K562 (cell line): ENCODE data around the gene SH3BGR.

ENCODE experiments used
- ARID3B ChIP-seq: fragments of 250-450 bp; sonication (Bioruptor Pico); IDR thresholded peaks from 2 replicates; pipeline ENCODE4 v1.4.0; 2020; ENCODE audit warnings: borderline replicate concordance
- NFYB ChIP-seq: IDR thresholded peaks from 2 replicates; pipeline ENCODE4 v1.6.1; 2011; ENCODE audit warnings: mild to moderate bottlenecking, moderate library complexity; ENCODE audit not compliant: insufficient read length; ENCODE audit errors: extremely low read depth
- SMC3 ChIP-seq: conservative IDR thresholded peaks from 2 replicates; pipeline ENCODE4 v1.6.1; 2011; ENCODE audit warnings: low read depth, low read length, improper control_type of control experiment; ENCODE audit not compliant: insufficient read depth
- TF ChIP-seq, protein P1 (sequence below), 2 experiments: fragments of 450-650 bp; formaldehyde crosslinking in 1 of 2; IDR thresholded peaks; 2 replicates each; pipeline versions ENCODE4 v1.4.0 to v1.6.1; 2014 to 2020; ENCODE audit warnings: mild to moderate bottlenecking in 2 of 2, borderline replicate concordance in 1 of 2, low read depth in 1 of 2
- TF ChIP-seq, protein P2 (sequence below), 3 experiments: IDR thresholded peaks in 2 of 3; conservative IDR thresholded peaks in 1 of 3; 2 replicates each; pipeline ENCODE4 v1.5.1; 2011 to 2012; ENCODE audit warnings: low read length in 3 of 3, mild to moderate bottlenecking in 3 of 3, control low read depth in 2 of 3, improper control_type of control experiment in 1 of 3, inconsistent platforms in 1 of 3, low read depth in 1 of 3, mixed read lengths in 1 of 3, moderate library complexity in 1 of 3; ENCODE audit not compliant: insufficient read depth in 2 of 3

DNA sequence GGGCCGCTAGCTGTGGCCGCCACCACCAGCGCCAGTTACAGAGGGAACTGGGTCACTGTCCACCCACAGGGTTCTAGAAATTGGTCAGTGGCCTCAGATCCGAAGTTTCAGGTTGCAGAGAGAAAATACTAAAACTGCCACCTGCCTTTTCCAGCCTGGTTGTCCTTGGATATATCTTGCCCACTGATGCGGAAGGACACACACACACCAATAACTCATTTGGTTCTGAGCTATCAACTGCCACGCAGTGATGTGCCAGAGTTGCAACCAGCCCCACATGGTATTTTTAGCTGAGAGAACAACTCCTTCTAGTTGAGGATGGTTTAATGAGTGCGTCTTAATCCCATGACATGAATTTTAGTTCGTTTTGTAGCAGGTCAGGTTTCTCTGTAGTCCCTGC lies 68.1 kb downstream of the SH3BGR start:
- TF ChIP-seq SMC3 (no peak), ARID3B (CRISPR knock-in tag) (no peak), NFYB (no peak)
- TF ChIP-seq, protein P1, sequence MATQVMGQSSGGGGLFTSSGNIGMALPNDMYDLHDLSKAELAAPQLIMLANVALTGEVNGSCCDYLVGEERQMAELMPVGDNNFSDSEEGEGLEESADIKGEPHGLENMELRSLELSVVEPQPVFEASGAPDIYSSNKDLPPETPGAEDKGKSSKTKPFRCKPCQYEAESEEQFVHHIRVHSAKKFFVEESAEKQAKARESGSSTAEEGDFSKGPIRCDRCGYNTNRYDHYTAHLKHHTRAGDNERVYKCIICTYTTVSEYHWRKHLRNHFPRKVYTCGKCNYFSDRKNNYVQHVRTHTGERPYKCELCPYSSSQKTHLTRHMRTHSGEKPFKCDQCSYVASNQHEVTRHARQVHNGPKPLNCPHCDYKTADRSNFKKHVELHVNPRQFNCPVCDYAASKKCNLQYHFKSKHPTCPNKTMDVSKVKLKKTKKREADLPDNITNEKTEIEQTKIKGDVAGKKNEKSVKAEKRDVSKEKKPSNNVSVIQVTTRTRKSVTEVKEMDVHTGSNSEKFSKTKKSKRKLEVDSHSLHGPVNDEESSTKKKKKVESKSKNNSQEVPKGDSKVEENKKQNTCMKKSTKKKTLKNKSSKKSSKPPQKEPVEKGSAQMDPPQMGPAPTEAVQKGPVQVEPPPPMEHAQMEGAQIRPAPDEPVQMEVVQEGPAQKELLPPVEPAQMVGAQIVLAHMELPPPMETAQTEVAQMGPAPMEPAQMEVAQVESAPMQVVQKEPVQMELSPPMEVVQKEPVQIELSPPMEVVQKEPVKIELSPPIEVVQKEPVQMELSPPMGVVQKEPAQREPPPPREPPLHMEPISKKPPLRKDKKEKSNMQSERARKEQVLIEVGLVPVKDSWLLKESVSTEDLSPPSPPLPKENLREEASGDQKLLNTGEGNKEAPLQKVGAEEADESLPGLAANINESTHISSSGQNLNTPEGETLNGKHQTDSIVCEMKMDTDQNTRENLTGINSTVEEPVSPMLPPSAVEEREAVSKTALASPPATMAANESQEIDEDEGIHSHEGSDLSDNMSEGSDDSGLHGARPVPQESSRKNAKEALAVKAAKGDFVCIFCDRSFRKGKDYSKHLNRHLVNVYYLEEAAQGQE (IDR thresholded peaks at IDR 0.05; ENCODE audit: borderline replicate concordance): no peak
- TF ChIP-seq, protein P1 (CRISPR knock-in tag; IDR thresholded peaks at IDR 0.05; ENCODE audit: low read depth): no peak
- TF ChIP-seq, protein P2, sequence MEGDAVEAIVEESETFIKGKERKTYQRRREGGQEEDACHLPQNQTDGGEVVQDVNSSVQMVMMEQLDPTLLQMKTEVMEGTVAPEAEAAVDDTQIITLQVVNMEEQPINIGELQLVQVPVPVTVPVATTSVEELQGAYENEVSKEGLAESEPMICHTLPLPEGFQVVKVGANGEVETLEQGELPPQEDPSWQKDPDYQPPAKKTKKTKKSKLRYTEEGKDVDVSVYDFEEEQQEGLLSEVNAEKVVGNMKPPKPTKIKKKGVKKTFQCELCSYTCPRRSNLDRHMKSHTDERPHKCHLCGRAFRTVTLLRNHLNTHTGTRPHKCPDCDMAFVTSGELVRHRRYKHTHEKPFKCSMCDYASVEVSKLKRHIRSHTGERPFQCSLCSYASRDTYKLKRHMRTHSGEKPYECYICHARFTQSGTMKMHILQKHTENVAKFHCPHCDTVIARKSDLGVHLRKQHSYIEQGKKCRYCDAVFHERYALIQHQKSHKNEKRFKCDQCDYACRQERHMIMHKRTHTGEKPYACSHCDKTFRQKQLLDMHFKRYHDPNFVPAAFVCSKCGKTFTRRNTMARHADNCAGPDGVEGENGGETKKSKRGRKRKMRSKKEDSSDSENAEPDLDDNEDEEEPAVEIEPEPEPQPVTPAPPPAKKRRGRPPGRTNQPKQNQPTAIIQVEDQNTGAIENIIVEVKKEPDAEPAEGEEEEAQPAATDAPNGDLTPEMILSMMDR (IDR thresholded peaks at IDR 0.05 in 2 of 3, conservative IDR thresholded peaks at IDR 0.05 in 1 of 3; ENCODE audit: insufficient read depth in 2 of 3, low read depth in 1 of 3, low read length in 3 of 3): no peak
